ENCODE data around the gene SCGN. TPM values are rescaled to one million over a fixed set of nuclear protein-coding genes. Genes with fewer than 3 reads are reported as not detected.

SCGN gene
- total and polyA plus RNA-seq, 5 donors from 2014 or later, result not detected

- Mint-ChIP-seq H3K27me3 (peaks cover 21% of the 10 kb centered on the region), H3K4me3 (no peak overlapping the region), H3K27ac (no peak overlapping the region), H3K9me3 (no peaks in the 10 kb centered on the region), H3K4me1 (no peaks in the 10 kb centered on the region), H3K36me3 (no peaks in the 10 kb centered on the region)
- no peaks in the 10 kb centered on the region for H3K9me3 ChIP-seq (ENCODE audit: control insufficient read depth in 2 of 2, low read length in 2 of 2)
- DNase-seq (no peak), ATAC-seq (ENCODE audit: low read depth in 2 of 2) (no peak)
- no peak overlapping the region for H3K27ac ChIP-seq (ENCODE audit: insufficient read depth, low read length, poor library complexity, severe bottlenecking)
- peaks cover 8% of the 10 kb centered on the region for H3K27me3 ChIP-seq (ENCODE audit: control insufficient read depth, insufficient read depth, low read length)
- H3K4me3 ChIP-seq (ENCODE audit: low read depth, low read length), result no peak overlapping the region
- no peaks in the 10 kb centered on the region for H3K4me1 ChIP-seq (ENCODE audit: control insufficient read depth, insufficient read depth, low read length, poor library complexity, severe bottlenecking)
- no peaks in the 10 kb centered on the region for H3K36me3 ChIP-seq (ENCODE audit: control insufficient read depth, insufficient read depth, low read length)
Observed at GRCh38 chr6:25691894-25692293, 39.9 kb downstream of the SCGN start.

GRCh38 chr6:25692472-25692871 lies 40.5 kb downstream of the SCGN start:
- no peak overlapping the region for H3K4me3 Mint-ChIP-seq
- Histone ChIP-seq H3K4me3 (ENCODE audit: low read depth, low read length) (no peak overlapping the region), H3K36me3 (ENCODE audit: control insufficient read depth, insufficient read depth, low read length) (no peaks in the 10 kb centered on the region), H3K4me1 (ENCODE audit: control insufficient read depth, insufficient read depth, low read length, poor library complexity, severe bottlenecking) (no peaks in the 10 kb centered on the region), H3K27ac (ENCODE audit: insufficient read depth, low read length, poor library complexity, severe bottlenecking) (no peak overlapping the region), H3K9me3 (ENCODE audit: control insufficient read depth in 2 of 2, low read length in 2 of 2) (no peaks in the 10 kb centered on the region), H3K27me3 (ENCODE audit: control insufficient read depth, insufficient read depth, low read length) (peaks cover 8% of the 10 kb centered on the region)
- H3K36me3 Mint-ChIP-seq, result no peaks in the 10 kb centered on the region
- no peak for ATAC-seq (ENCODE audit: low read depth in 2 of 2)
- H3K4me1 Mint-ChIP-seq, result no peaks in the 10 kb centered on the region
- H3K9me3 Mint-ChIP-seq, result peaks cover 0 to 2% (median 0%) of the 10 kb centered on the region in 7 donors
- H3K27ac Mint-ChIP-seq, result no peak overlapping the region
- no peak for DNase-seq
- peaks cover 21% of the 10 kb centered on the region for H3K27me3 Mint-ChIP-seq

GRCh38 chr6:25694366-25694765 lies 42.4 kb downstream of the SCGN start:
- no peaks in the 10 kb centered on the region for H3K4me1 Mint-ChIP-seq
- Histone ChIP-seq H3K9me3 (ENCODE audit: control insufficient read depth in 2 of 2, low read length in 2 of 2) (no peaks in the 10 kb centered on the region), H3K4me3 (ENCODE audit: low read depth, low read length) (no peak overlapping the region), H3K36me3 (ENCODE audit: control insufficient read depth, insufficient read depth, low read length) (no peaks in the 10 kb centered on the region), H3K27me3 (ENCODE audit: control insufficient read depth, insufficient read depth, low read length) (peaks cover 7% of the 10 kb centered on the region), H3K27ac (ENCODE audit: insufficient read depth, low read length, poor library complexity, severe bottlenecking) (no peak overlapping the region), H3K4me1 (ENCODE audit: control insufficient read depth, insufficient read depth, low read length, poor library complexity, severe bottlenecking) (no peaks in the 10 kb centered on the region)
- peaks cover 18% of the 10 kb centered on the region for H3K27me3 Mint-ChIP-seq
- no peak for DNase-seq
- H3K4me3 Mint-ChIP-seq, result no peak overlapping the region
- no peak overlapping the region for H3K27ac Mint-ChIP-seq
- ATAC-seq (ENCODE audit: low read depth in 2 of 2), result no peak
- no peaks in the 10 kb centered on the region for H3K36me3 Mint-ChIP-seq
- peaks cover 0 to 2% (median 0%) of the 10 kb centered on the region in 7 donors for H3K9me3 Mint-ChIP-seq

- Mint-ChIP-seq H3K36me3 (no peaks in the 10 kb centered on the region), H3K4me3 (no peak overlapping the region), H3K4me1 (no peaks in the 10 kb centered on the region), H3K27me3 (peaks cover 15% of the 10 kb centered on the region), H3K9me3 (peaks cover 0 to 2% (median 0%) of the 10 kb centered on the region in 7 donors), H3K27ac (no peak overlapping the region)
- no peak for ATAC-seq (ENCODE audit: low read depth in 2 of 2)
- Histone ChIP-seq H3K27ac (ENCODE audit: insufficient read depth, low read length, poor library complexity, severe bottlenecking) (no peak overlapping the region), H3K27me3 (ENCODE audit: control insufficient read depth, insufficient read depth, low read length) (peaks cover 3% of the 10 kb centered on the region), H3K4me1 (ENCODE audit: control insufficient read depth, insufficient read depth, low read length, poor library complexity, severe bottlenecking) (no peaks in the 10 kb centered on the region), H3K9me3 (ENCODE audit: control insufficient read depth in 2 of 2, low read length in 2 of 2) (no peaks in the 10 kb centered on the region), H3K4me3 (ENCODE audit: low read depth, low read length) (no peak overlapping the region), H3K36me3 (ENCODE audit: control insufficient read depth, insufficient read depth, low read length) (no peaks in the 10 kb centered on the region)
- DNase-seq, result no peak
Observed at GRCh38 chr6:25695671-25696070, 43.7 kb downstream of the SCGN start.

GRCh38 chr6:25697537-25698340 lies 45.7 kb downstream of the SCGN start:
- Mint-ChIP-seq H3K4me3 (no peak overlapping the region), H3K4me1 (no peaks in the 10 kb centered on the region), H3K9me3 (peaks cover 0 to 2% (median 0%) of the 10 kb centered on the region in 7 donors), H3K27ac (peak overlapping the region in 1 of 3 donors; percentile 1), H3K27me3 (peaks cover 15% of the 10 kb centered on the region), H3K36me3 (no peaks in the 10 kb centered on the region)
- Histone ChIP-seq H3K4me1 (ENCODE audit: control insufficient read depth, insufficient read depth, low read length, poor library complexity, severe bottlenecking) (no peaks in the 10 kb centered on the region), H3K36me3 (ENCODE audit: control insufficient read depth, insufficient read depth, low read length) (no peaks in the 10 kb centered on the region), H3K9me3 (ENCODE audit: control insufficient read depth in 2 of 2, low read length in 2 of 2) (no peaks in the 10 kb centered on the region), H3K27ac (ENCODE audit: insufficient read depth, low read length, poor library complexity, severe bottlenecking) (no peak overlapping the region), H3K4me3 (ENCODE audit: low read depth, low read length) (no peak overlapping the region), H3K27me3 (ENCODE audit: control insufficient read depth, insufficient read depth, low read length) (peaks cover 3% of the 10 kb centered on the region)
- DNase-seq, result no peak
- no peak for ATAC-seq (ENCODE audit: low read depth in 2 of 2)

- no peak overlapping the region for H3K4me3 ChIP-seq (ENCODE audit: low read depth, low read length)
- H3K27ac ChIP-seq (ENCODE audit: insufficient read depth, low read length, poor library complexity, severe bottlenecking), result no peak overlapping the region
- H3K9me3 ChIP-seq (ENCODE audit: control insufficient read depth in 2 of 2, low read length in 2 of 2), result no peaks in the 10 kb centered on the region
- Mint-ChIP-seq H3K27ac (no peak overlapping the region), H3K27me3 (peaks cover 15% of the 10 kb centered on the region), H3K36me3 (no peaks in the 10 kb centered on the region), H3K9me3 (peaks cover 0 to 2% (median 0%) of the 10 kb centered on the region in 7 donors), H3K4me3 (no peak overlapping the region), H3K4me1 (no peaks in the 10 kb centered on the region)
- peaks cover 3% of the 10 kb centered on the region for H3K27me3 ChIP-seq (ENCODE audit: control insufficient read depth, insufficient read depth, low read length)
- no peaks in the 10 kb centered on the region for H3K36me3 ChIP-seq (ENCODE audit: control insufficient read depth, insufficient read depth, low read length)
- no peak for DNase-seq
- H3K4me1 ChIP-seq (ENCODE audit: control insufficient read depth, insufficient read depth, low read length, poor library complexity, severe bottlenecking), result no peaks in the 10 kb centered on the region
- ATAC-seq (ENCODE audit: low read depth in 2 of 2), result no peak
Observed at GRCh38 chr6:25698631-25699030, 46.6 kb downstream of the SCGN start.

GRCh38 chr6:25699649-25700048 lies 47.6 kb downstream of the SCGN start:
- no peaks in the 10 kb centered on the region for H3K9me3 ChIP-seq (ENCODE audit: control insufficient read depth in 2 of 2, low read length in 2 of 2)
- no peak overlapping the region for H3K27ac ChIP-seq (ENCODE audit: insufficient read depth, low read length, poor library complexity, severe bottlenecking)
- Mint-ChIP-seq H3K27ac (no peak overlapping the region), H3K36me3 (no peaks in the 10 kb centered on the region), H3K4me1 (no peaks in the 10 kb centered on the region), H3K9me3 (peaks cover 0 to 2% (median 0%) of the 10 kb centered on the region in 7 donors), H3K27me3 (peaks cover 15% of the 10 kb centered on the region), H3K4me3 (no peak overlapping the region)
- H3K27me3 ChIP-seq (ENCODE audit: control insufficient read depth, insufficient read depth, low read length), result peaks cover 2% of the 10 kb centered on the region
- no peak overlapping the region for H3K4me3 ChIP-seq (ENCODE audit: low read depth, low read length)
- no peak for ATAC-seq (ENCODE audit: low read depth in 2 of 2)
- H3K36me3 ChIP-seq (ENCODE audit: control insufficient read depth, insufficient read depth, low read length), result no peaks in the 10 kb centered on the region
- H3K4me1 ChIP-seq (ENCODE audit: control insufficient read depth, insufficient read depth, low read length, poor library complexity, severe bottlenecking), result no peaks in the 10 kb centered on the region
- no peak for DNase-seq

GRCh38 chr6:25700761-25701160 lies 48.7 kb downstream of the SCGN start:
- Histone ChIP-seq H3K36me3 (ENCODE audit: control insufficient read depth, insufficient read depth, low read length) (no peaks in the 10 kb centered on the region), H3K4me1 (ENCODE audit: control insufficient read depth, insufficient read depth, low read length, poor library complexity, severe bottlenecking) (no peaks in the 10 kb centered on the region), H3K9me3 (ENCODE audit: control insufficient read depth in 2 of 2, low read length in 2 of 2) (no peaks in the 10 kb centered on the region), H3K27me3 (ENCODE audit: control insufficient read depth, insufficient read depth, low read length) (peaks cover 5% of the 10 kb centered on the region), H3K4me3 (ENCODE audit: low read depth, low read length) (no peak overlapping the region), H3K27ac (ENCODE audit: insufficient read depth, low read length, poor library complexity, severe bottlenecking) (no peak overlapping the region)
- Mint-ChIP-seq H3K4me3 (no peak overlapping the region), H3K4me1 (no peaks in the 10 kb centered on the region), H3K27me3 (peaks cover 8% of the 10 kb centered on the region), H3K36me3 (no peaks in the 10 kb centered on the region), H3K27ac (no peak overlapping the region), H3K9me3 (peaks cover 0 to 2% (median 0%) of the 10 kb centered on the region in 7 donors)
- DNase-seq (no peak), ATAC-seq (ENCODE audit: low read depth in 2 of 2) (no peak)
